Measurements from ENCODE around the gene PPP4R3A. TPM values are rescaled to one million over a fixed set of nuclear protein-coding genes. Genes with fewer than 3 reads are reported as not detected.

The PPP4R3A gene
- 84.1 TPM for polyA plus RNA-seq (2013, experiment 1 of 2)
- polyA plus RNA-seq (2013, experiment 2 of 2), result 84.0 TPM

DNA sequence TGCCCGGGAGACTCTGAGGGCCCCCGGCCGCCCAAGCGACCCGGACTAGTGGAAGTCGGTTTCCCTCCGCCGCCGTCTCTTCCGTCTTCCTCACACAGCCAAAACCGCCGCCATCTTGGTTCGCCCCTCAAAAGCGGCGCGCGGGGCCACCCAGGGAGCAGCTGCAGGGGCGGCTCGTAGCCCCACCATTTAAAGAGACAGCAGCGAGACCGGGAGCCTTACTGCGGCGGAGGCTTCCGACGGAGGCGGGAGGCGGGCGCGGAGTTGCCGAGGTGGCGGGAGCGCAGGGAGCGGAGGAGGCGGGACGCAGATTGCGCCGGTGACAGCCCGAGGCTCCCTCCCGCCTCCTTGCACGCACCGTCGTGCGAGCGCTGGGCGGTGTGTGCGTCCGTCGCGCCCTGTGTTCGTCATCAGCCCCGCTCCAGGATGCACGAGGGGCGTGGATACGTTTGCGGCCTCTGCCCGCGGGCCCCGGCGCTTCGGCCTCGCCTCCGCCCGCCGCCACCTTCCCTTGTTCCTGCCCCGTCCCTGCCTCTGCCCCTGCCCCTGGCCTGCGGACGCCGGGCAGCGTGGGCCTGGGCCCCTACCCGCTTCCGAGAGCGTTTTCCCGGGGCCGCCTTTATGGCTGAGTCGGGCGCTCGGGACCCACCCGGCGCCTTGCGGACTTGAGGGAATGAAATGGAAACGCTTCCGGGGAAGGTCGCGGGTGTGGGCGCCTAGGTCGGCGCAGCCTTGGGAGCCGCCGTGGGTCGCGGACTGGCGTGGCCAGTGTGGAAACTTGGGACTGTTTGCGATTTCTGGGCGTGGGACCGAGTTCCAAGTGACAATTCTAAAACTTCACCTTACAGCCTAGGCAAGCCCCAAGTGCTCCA, at the start of gene PPP4R3A:
TSS of gene PPP4R3A (minus strand) at position 140 of the 872 bp plus-strand sequence. CDS start 663 bp downstream, outside the sequence.
- no peaks in the 10 kb centered on the region for H3K27me3 ChIP-seq (ENCODE audit: insufficient read depth, low read length, poor library complexity)
- H2BK15ac ChIP-seq (replicated peaks; ENCODE audit: low read depth), result no peak within 1 kb of the TSS
- no peak within 1 kb of the TSS for H4K5ac ChIP-seq (ENCODE audit: low read length)
- H3K23ac ChIP-seq (ENCODE audit: low read length), result peak within 1 kb of the TSS; percentile 89
- no peaks in the 10 kb centered on the region for H3K79me1 ChIP-seq (ENCODE audit: low read length)
- peak within 1 kb of the TSS; percentile 85 for H2AK5ac ChIP-seq (ENCODE audit: low read length)
- H3K4me3 ChIP-seq (ENCODE audit: low read length), result peak within 1 kb of the TSS; percentile 86
- H3K9ac ChIP-seq (ENCODE audit: low read length), result peak within 1 kb of the TSS; percentile 84
- DNase-seq, result peak; percentile 97
- peak within 1 kb of the TSS; percentile 97 for H3K56ac ChIP-seq (ENCODE audit: low read length)
- peaks cover 3% of the 10 kb centered on the region for H3K4me1 ChIP-seq (ENCODE audit: control insufficient read depth, low read depth, low read length)
- peak within 1 kb of the TSS; percentile 95 for H3K4ac ChIP-seq (ENCODE audit: low read depth, low read length)
- H3K36me3 ChIP-seq (ENCODE audit: control insufficient read depth, insufficient read depth, low read length), result no peaks in the 10 kb centered on the region
- peak within 1 kb of the TSS; percentile 63 for H2BK5ac ChIP-seq (ENCODE audit: low read length)
- peaks cover 38% of the 10 kb centered on the region for H3K79me2 ChIP-seq (ENCODE audit: control insufficient read depth, insufficient read depth, low read length)
- H4K8ac ChIP-seq (ENCODE audit: low read depth, low read length), result peak within 1 kb of the TSS; percentile 95
- peak within 1 kb of the TSS; percentile 97 for H3K18ac ChIP-seq (ENCODE audit: low read length)
- peak within 1 kb of the TSS; percentile 63 for H2BK120ac ChIP-seq (ENCODE audit: low read depth, low read length)
- H3K4me2 ChIP-seq (ENCODE audit: low read length), result peak within 1 kb of the TSS; percentile 93
- H3K27ac ChIP-seq (ENCODE audit: low read depth, low read length), result peak within 1 kb of the TSS; percentile 100
- WGBS (ENCODE audit: extremely low coverage, insufficient coverage, low lambda C conversion rate), result no CpG with 5 or more reads among the region's 95 CpGs

DNA sequence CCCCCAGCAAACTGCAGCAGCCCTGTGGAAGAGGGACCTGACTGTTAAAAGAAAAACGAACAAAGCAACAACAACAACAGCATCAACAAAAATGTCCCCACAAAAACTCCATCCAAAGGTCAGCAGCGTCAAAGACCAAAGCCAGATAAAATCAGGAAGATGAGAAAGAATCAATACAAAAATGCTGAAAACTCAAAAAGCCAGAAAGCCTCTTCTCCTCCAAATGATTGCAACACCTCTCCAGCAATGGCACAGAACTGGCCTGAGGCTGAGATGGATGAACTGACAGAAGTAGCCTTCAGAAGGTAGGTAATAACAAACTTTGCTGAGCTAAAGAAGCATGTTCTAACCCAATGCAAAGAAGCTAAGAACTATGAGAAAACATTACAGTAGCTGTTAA, 45.4 kb upstream of the PPP4R3A start:
- H4K8ac ChIP-seq (ENCODE audit: low read depth, low read length), result no peak overlapping the region
- no peaks in the 10 kb centered on the region for H3K27me3 ChIP-seq (ENCODE audit: insufficient read depth, low read length, poor library complexity)
- H3K56ac ChIP-seq (ENCODE audit: low read length), result no peak overlapping the region
- no peak overlapping the region for H3K4me2 ChIP-seq (ENCODE audit: low read length)
- H2AK5ac ChIP-seq (ENCODE audit: low read length), result no peak overlapping the region
- no peak overlapping the region for H3K23ac ChIP-seq (ENCODE audit: low read length)
- H2BK120ac ChIP-seq (ENCODE audit: low read depth, low read length), result no peak overlapping the region
- no peak overlapping the region for H3K4ac ChIP-seq (ENCODE audit: low read depth, low read length)
- no peak overlapping the region for H4K5ac ChIP-seq (ENCODE audit: low read length)
- no CpG with 5 or more reads among the region's 2 CpGs for WGBS (ENCODE audit: extremely low coverage, insufficient coverage, low lambda C conversion rate)
- no peak overlapping the region for H3K9ac ChIP-seq (ENCODE audit: low read length)
- no peaks in the 10 kb centered on the region for H3K79me1 ChIP-seq (ENCODE audit: low read length)
- H3K18ac ChIP-seq (ENCODE audit: low read length), result no peak overlapping the region
- no peak overlapping the region for H2BK15ac ChIP-seq (replicated peaks; ENCODE audit: low read depth)
- no peak for DNase-seq
- no peaks in the 10 kb centered on the region for H3K79me2 ChIP-seq (ENCODE audit: control insufficient read depth, insufficient read depth, low read length)
- no peak overlapping the region for H2BK5ac ChIP-seq (ENCODE audit: low read length)
- no peak overlapping the region for H3K4me3 ChIP-seq (ENCODE audit: low read length)
- no peaks in the 10 kb centered on the region for H3K4me1 ChIP-seq (ENCODE audit: control insufficient read depth, low read depth, low read length)
- H3K36me3 ChIP-seq (ENCODE audit: control insufficient read depth, insufficient read depth, low read length), result no peaks in the 10 kb centered on the region
- H3K27ac ChIP-seq (ENCODE audit: low read depth, low read length), result no peak overlapping the region

DNA sequence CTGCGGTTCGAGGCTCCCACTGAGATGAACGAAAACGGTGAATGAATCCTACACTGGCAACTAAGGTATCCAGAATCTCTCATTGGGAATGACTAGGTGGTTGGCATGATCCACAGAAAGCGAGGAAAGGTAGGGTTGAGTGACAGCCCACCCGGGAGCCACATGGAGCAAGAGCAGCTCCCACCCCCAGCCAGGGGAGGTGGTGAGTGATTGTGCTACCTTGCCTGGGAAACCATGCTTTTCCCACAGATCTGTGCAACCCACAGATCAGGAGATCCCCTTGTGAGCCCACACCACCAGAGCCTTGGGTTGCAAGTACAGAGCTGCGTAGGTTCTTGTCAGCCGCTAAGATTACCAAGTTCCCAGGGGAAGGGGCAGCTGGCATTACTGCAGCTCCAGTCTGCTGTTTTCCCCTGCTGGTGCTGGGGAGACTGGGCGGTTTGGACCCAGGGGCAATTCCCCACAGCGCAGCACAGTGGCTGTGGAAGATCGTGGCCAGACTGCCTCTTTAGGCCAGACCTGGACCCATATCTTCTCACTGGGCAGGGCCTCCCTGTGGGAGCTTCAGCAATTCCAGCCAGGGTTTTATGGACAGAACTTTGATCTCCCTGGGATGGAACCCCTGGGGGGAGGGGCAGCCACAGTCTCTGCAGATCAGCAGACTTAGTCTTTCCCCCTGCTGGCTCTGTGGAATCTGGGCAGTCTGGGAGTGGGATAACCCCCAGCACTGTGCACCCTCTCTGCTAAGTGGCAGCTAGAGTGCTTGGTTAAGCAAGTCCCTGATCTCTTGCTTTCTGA, 44.6 kb upstream of the PPP4R3A start:
- no CpG with 5 or more reads among the region's 11 CpGs for WGBS (ENCODE audit: extremely low coverage, insufficient coverage, low lambda C conversion rate)
- H2BK15ac ChIP-seq (replicated peaks; ENCODE audit: low read depth), result no peak overlapping the region
- no peak overlapping the region for H2AK5ac ChIP-seq (ENCODE audit: low read length)
- DNase-seq, result peak; percentile 23
- no peak overlapping the region for H2BK5ac ChIP-seq (ENCODE audit: low read length)
- no peaks in the 10 kb centered on the region for H3K36me3 ChIP-seq (ENCODE audit: control insufficient read depth, insufficient read depth, low read length)
- no peaks in the 10 kb centered on the region for H3K79me2 ChIP-seq (ENCODE audit: control insufficient read depth, insufficient read depth, low read length)
- H3K23ac ChIP-seq (ENCODE audit: low read length), result no peak overlapping the region
- no peak overlapping the region for H3K56ac ChIP-seq (ENCODE audit: low read length)
- no peak overlapping the region for H3K9ac ChIP-seq (ENCODE audit: low read length)
- H3K4me2 ChIP-seq (ENCODE audit: low read length), result no peak overlapping the region
- no peaks in the 10 kb centered on the region for H3K27me3 ChIP-seq (ENCODE audit: insufficient read depth, low read length, poor library complexity)
- H3K4me3 ChIP-seq (ENCODE audit: low read length), result no peak overlapping the region
- H3K18ac ChIP-seq (ENCODE audit: low read length), result no peak overlapping the region
- H2BK120ac ChIP-seq (ENCODE audit: low read depth, low read length), result no peak overlapping the region
- H3K79me1 ChIP-seq (ENCODE audit: low read length), result no peaks in the 10 kb centered on the region
- no peak overlapping the region for H3K27ac ChIP-seq (ENCODE audit: low read depth, low read length)
- H4K5ac ChIP-seq (ENCODE audit: low read length), result no peak overlapping the region
- no peak overlapping the region for H4K8ac ChIP-seq (ENCODE audit: low read depth, low read length)
- no peak overlapping the region for H3K4ac ChIP-seq (ENCODE audit: low read depth, low read length)
- H3K4me1 ChIP-seq (ENCODE audit: control insufficient read depth, low read depth, low read length), result no peaks in the 10 kb centered on the region

DNA sequence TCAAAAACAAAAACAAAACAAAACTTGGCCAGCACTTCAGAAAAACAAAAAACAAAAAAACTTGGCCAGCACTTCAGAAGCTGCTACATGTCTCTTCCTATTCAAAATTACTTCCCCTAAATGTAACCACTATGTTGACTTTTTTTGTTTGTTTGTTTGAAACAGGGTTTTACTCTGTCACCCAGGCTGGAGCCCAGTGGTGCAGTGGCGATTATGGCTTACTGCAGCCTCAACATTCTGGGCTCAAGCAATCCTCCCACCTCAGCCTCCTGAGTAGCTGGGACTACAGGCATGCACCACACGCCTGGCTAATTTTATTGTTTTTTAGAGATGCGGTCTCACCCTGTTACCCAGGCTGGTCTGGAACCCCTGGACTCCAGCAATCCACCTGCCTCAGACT, 38.0 kb upstream of the PPP4R3A start:
- H4K8ac ChIP-seq (ENCODE audit: low read depth, low read length), result no peak overlapping the region
- no peak overlapping the region for H3K4me2 ChIP-seq (ENCODE audit: low read length)
- no peak overlapping the region for H2BK120ac ChIP-seq (ENCODE audit: low read depth, low read length)
- no peaks in the 10 kb centered on the region for H3K36me3 ChIP-seq (ENCODE audit: control insufficient read depth, insufficient read depth, low read length)
- H2BK5ac ChIP-seq (ENCODE audit: low read length), result no peak overlapping the region
- H3K4ac ChIP-seq (ENCODE audit: low read depth, low read length), result no peak overlapping the region
- H3K79me1 ChIP-seq (ENCODE audit: low read length), result no peaks in the 10 kb centered on the region
- H3K23ac ChIP-seq (ENCODE audit: low read length), result no peak overlapping the region
- no peaks in the 10 kb centered on the region for H3K4me1 ChIP-seq (ENCODE audit: control insufficient read depth, low read depth, low read length)
- H3K27me3 ChIP-seq (ENCODE audit: insufficient read depth, low read length, poor library complexity), result no peaks in the 10 kb centered on the region
- H3K9ac ChIP-seq (ENCODE audit: low read length), result no peak overlapping the region
- H3K27ac ChIP-seq (ENCODE audit: low read depth, low read length), result no peak overlapping the region
- no peak overlapping the region for H4K5ac ChIP-seq (ENCODE audit: low read length)
- H3K18ac ChIP-seq (ENCODE audit: low read length), result no peak overlapping the region
- H3K56ac ChIP-seq (ENCODE audit: low read length), result no peak overlapping the region
- WGBS (ENCODE audit: extremely low coverage, insufficient coverage, low lambda C conversion rate), result no CpG with 5 or more reads among the region's 3 CpGs
- no peak overlapping the region for H2BK15ac ChIP-seq (replicated peaks; ENCODE audit: low read depth)
- no peaks in the 10 kb centered on the region for H3K79me2 ChIP-seq (ENCODE audit: control insufficient read depth, insufficient read depth, low read length)
- H3K4me3 ChIP-seq (ENCODE audit: low read length), result no peak overlapping the region
- DNase-seq, result no peak
- no peak overlapping the region for H2AK5ac ChIP-seq (ENCODE audit: low read length)

DNA sequence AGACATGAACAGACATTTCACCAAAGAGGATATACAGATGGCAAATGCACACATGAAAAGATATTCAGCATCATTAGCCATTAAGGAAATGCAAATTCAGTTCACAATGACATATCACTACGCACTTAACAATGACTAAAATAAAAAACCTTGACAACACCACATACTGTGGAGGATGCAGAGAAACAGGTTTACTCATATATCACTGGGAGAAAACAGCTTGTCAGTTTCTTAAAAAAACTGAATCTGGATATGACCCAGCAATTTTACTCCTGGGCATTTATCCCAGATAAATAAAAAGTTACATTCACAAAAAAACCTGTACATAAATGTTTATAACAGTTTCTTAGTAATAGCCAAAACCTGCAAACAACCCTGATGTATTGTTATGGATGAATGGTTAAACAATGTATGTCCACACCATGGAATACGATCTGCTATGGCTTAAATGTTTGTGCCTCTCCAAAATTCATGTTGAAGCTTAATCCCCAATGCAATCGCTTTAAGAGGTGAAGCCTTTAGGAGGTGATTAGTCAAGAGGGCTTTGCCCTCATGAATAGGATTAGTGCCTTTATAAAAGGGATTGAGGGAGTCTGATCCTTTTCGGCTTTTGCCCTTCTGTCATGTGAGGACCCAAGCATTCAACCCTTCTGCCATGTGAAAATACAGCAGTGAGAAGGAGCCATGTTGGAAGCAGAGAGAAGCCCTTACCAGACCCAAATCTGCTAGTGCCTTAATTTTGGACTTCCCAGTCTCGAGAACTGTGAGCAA, 36.0 kb upstream of the PPP4R3A start:
- Histone ChIP-seq H2BK5ac (ENCODE audit: low read length) (no peak overlapping the region), H3K27me3 (ENCODE audit: insufficient read depth, low read length, poor library complexity) (no peaks in the 10 kb centered on the region), H3K23ac (ENCODE audit: low read length) (no peak overlapping the region), H3K79me1 (ENCODE audit: low read length) (no peaks in the 10 kb centered on the region), H3K56ac (ENCODE audit: low read length) (no peak overlapping the region), H2AK5ac (ENCODE audit: low read length) (no peak overlapping the region), H3K36me3 (ENCODE audit: control insufficient read depth, insufficient read depth, low read length) (no peaks in the 10 kb centered on the region), H3K18ac (ENCODE audit: low read length) (no peak overlapping the region), H2BK120ac (ENCODE audit: low read depth, low read length) (no peak overlapping the region), H3K4me3 (ENCODE audit: low read length) (no peak overlapping the region), H3K4me1 (ENCODE audit: control insufficient read depth, low read depth, low read length) (no peaks in the 10 kb centered on the region), H2BK15ac (replicated peaks; ENCODE audit: low read depth) (no peak overlapping the region), H3K79me2 (ENCODE audit: control insufficient read depth, insufficient read depth, low read length) (no peaks in the 10 kb centered on the region), H4K8ac (ENCODE audit: low read depth, low read length) (no peak overlapping the region), H3K9ac (ENCODE audit: low read length) (no peak overlapping the region), H3K27ac (ENCODE audit: low read depth, low read length) (no peak overlapping the region), H4K5ac (ENCODE audit: low read length) (no peak overlapping the region), H3K4ac (ENCODE audit: low read depth, low read length) (no peak overlapping the region), H3K4me2 (ENCODE audit: low read length) (no peak overlapping the region)
- WGBS (ENCODE audit: extremely low coverage, insufficient coverage, low lambda C conversion rate), result no CpG with 5 or more reads among the region's 5 CpGs
- no peak for DNase-seq

Measured in mesendoderm (in vitro differentiated cells).